ENCODE results near the gene C16orf74. TPM values are rescaled to one million over a fixed set of nuclear protein-coding genes. Genes with fewer than 3 reads are reported as not detected.

The C16orf74 gene
- total and polyA plus RNA-seq, 7 donors: 0.60 to 8.3 (median 1.4) TPM; not detected in 1

- TF ChIP-seq POLR2A (IDR thresholded peaks at IDR 0.05): no peak
- no peak for TF ChIP-seq POLR2AphosphoS5 (IDR thresholded peaks at IDR 0.05)
- TF ChIP-seq EP300 (IDR thresholded peaks at IDR 0.05): no peak
- TF ChIP-seq CTCF (IDR thresholded peaks at IDR 0.05): no peak
- intact Hi-C loops (cut with DNase I): no loop called here
- no peak overlapping the region for H3K27ac ChIP-seq
- H3K4me3 ChIP-seq: no peak overlapping the region
- 49 to 62% methylated on average over 4 of the region's 4 CpGs for WGBS, 2 donors
- H3K27me3 ChIP-seq: no peaks in the 10 kb centered on the region
- peaks cover 17 to 81% (median 24%) of the 10 kb centered on the region in 4 donors for H3K36me3 ChIP-seq
- H3K4me1 ChIP-seq: peaks cover 0 to 12% (median 9%) of the 10 kb centered on the region in 4 donors
- no peaks in the 10 kb centered on the region for H3K9me3 ChIP-seq
- no peak for DNase-seq
These were observed 75.5 kb downstream of the C16orf74 start for GRCh38 chr16:85675251-85675874.

GRCh38 chr16:85674828-85675227 lies 76.1 kb downstream of the C16orf74 start:
- H3K4me3 ChIP-seq: no peak overlapping the region
- H3K4me1 ChIP-seq: peaks cover 0 to 12% (median 9%) of the 10 kb centered on the region in 4 donors
- no peaks in the 10 kb centered on the region for H3K27me3 ChIP-seq
- 81 to 90% methylated on average over 6 of the region's 6 CpGs for WGBS, 2 donors
- TF ChIP-seq POLR2AphosphoS5 (IDR thresholded peaks at IDR 0.05) (no peak), CTCF (IDR thresholded peaks at IDR 0.05) (no peak), POLR2A (IDR thresholded peaks at IDR 0.05) (no peak), EP300 (IDR thresholded peaks at IDR 0.05) (no peak)
- H3K27ac ChIP-seq: peak overlapping the region in 3 of 4 donors; percentile 55 to 66 (median 61)
- no peaks in the 10 kb centered on the region for H3K9me3 ChIP-seq
- no peak for DNase-seq
- intact Hi-C loops (cut with DNase I): no loop called here
- H3K36me3 ChIP-seq: peaks cover 17 to 86% (median 25%) of the 10 kb centered on the region in 4 donors

- intact Hi-C loops (cut with DNase I): no loop called here
- peak overlapping the region in 3 of 4 donors; percentile 55 to 66 (median 61) for H3K27ac ChIP-seq
These were observed 76.5 kb downstream of the C16orf74 start for GRCh38 chr16:85674418-85674755.

GRCh38 chr16:85673529-85674417 lies 77.1 kb downstream of the C16orf74 start:
- 37 to 63% methylated on average over 19 of the region's 19 CpGs for WGBS, 2 donors
- peaks cover 0 to 12% (median 9%) of the 10 kb centered on the region in 4 donors for H3K4me1 ChIP-seq
- peak overlapping the region in 3 of 4 donors; percentile 55 to 66 (median 61) for H3K27ac ChIP-seq
- intact Hi-C loops (cut with DNase I): no loop called here
- H3K4me3 ChIP-seq: no peak overlapping the region
- no peaks in the 10 kb centered on the region for H3K9me3 ChIP-seq
- H3K36me3 ChIP-seq: peaks cover 24 to 92% (median 33%) of the 10 kb centered on the region in 4 donors
- no peak for DNase-seq
- no peaks in the 10 kb centered on the region for H3K27me3 ChIP-seq
- no peak for TF ChIP-seq EP300 (IDR thresholded peaks at IDR 0.05)
- no peak for TF ChIP-seq POLR2AphosphoS5 (IDR thresholded peaks at IDR 0.05)
- no peak for TF ChIP-seq CTCF (IDR thresholded peaks at IDR 0.05)
- TF ChIP-seq POLR2A (IDR thresholded peaks at IDR 0.05): no peak

More at GRCh38 chr16:85674418-85674755, 76.5 kb downstream of the C16orf74 start:
- no peak for DNase-seq
- no peak overlapping the region for H3K4me3 ChIP-seq
- H3K9me3 ChIP-seq: no peaks in the 10 kb centered on the region
- 71 to 87% methylated on average over 4 of the region's 4 CpGs for WGBS, 2 donors
- H3K27me3 ChIP-seq: no peaks in the 10 kb centered on the region
- H3K4me1 ChIP-seq: peaks cover 0 to 12% (median 9%) of the 10 kb centered on the region in 4 donors
- TF ChIP-seq POLR2AphosphoS5 (IDR thresholded peaks at IDR 0.05): no peak
- TF ChIP-seq CTCF (IDR thresholded peaks at IDR 0.05): no peak
- TF ChIP-seq EP300 (IDR thresholded peaks at IDR 0.05): no peak
- TF ChIP-seq POLR2A (IDR thresholded peaks at IDR 0.05): no peak
- peaks cover 18 to 91% (median 28%) of the 10 kb centered on the region in 4 donors for H3K36me3 ChIP-seq
